ENCODE measurements around the gene KCNH8. TPM values are rescaled to one million over a fixed set of nuclear protein-coding genes. Genes with fewer than 3 reads are reported as not detected.

The KCNH8 gene
- total and polyA plus RNA-seq, 4 experiments from 2014 or later = 0.06 to 0.19 TPM; not detected in 2

DNA sequence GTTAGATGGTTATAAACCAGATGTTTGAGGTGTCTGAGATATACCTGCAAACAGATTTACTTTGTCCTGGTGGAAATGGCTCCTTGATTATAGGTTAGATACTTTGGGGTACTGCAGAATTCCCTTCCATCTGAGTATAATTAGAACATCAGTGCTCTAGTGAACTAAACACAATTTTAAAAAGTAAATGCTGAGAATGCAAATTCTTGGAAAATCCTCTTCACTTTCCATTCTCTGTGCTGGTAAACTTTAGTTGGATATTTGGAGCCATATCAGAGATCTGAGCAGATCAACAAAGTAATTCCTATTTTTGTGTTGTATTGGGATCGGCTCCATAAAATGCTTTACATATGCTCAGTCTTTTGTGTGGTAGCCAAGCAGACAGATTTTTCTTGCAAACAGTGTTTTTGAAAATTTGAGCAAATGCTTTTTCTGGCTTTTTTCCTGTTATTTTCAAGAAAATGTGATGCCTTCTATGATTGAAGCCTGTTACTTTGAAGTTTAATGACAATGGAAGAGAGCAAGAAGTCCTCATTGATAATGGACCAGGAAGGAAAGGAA lies 37.9 kb upstream of the KCNH8 start:
- no peak overlapping the region for H3K4me3 Mint-ChIP-seq
- POLR2A ChIA-PET (ENCODE audit: partially characterized antibody) = no interaction called here
- H3K36me3 ChIP-seq (ENCODE audit: insufficient read depth, low read length) = no peaks in the 10 kb centered on the region

DNA sequence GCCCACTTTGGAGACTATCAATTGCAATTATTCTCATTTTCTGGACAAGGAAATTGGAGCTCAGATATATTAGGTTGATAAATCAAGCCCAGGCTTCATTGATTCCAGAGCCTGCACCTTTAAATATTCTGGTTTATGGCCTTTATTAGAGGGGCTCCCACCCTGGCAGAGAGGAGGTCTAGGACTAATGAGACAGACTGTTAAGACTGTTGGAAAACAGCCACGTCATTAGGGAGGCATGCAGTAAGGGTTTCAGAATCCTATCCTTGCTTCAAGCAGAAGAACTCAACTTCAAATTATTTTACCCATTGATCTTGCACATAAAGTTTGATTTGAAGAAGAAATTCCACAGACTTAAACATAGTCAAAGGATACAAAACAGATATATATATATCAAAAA lies 33.8 kb upstream of the KCNH8 start:
- Histone ChIP-seq H3K27ac (ENCODE audit: low read depth, low read length) (no peak overlapping the region), H3K4me1 (ENCODE audit: insufficient read depth, low read length) (no peaks in the 10 kb centered on the region), H3K36me3 (ENCODE audit: insufficient read depth, low read length) (no peaks in the 10 kb centered on the region), H3K4me3 (ENCODE audit: low read length in 2 of 2) (no peak overlapping the region), H3K9me3 (ENCODE audit: control insufficient read depth in 1 of 2, low read length in 2 of 2) (no peaks in the 10 kb centered on the region), H3K27me3 (ENCODE audit: insufficient read depth, low read length) (peaks cover 5% of the 10 kb centered on the region)
- Mint-ChIP-seq H3K4me3 (no peak overlapping the region), H3K27ac (no peak overlapping the region), H3K27me3 (peaks cover 3 to 10% of the 10 kb centered on the region in 2 donors), H3K4me1 (no peaks in the 10 kb centered on the region), H3K9me3 (peaks cover 0 to 15% (median 5%) of the 10 kb centered on the region in 8 donors), H3K36me3 (no peaks in the 10 kb centered on the region)
- CTCF ChIA-PET (ENCODE audit: partially characterized antibody) = no interaction called here
- DNase-seq = no peak
- POLR2A ChIA-PET (ENCODE audit: partially characterized antibody) = no interaction called here
- intact Hi-C loops (cut with micrococcal nuclease) = no loop called here

More for the DNA sequence above, 37.9 kb upstream of the KCNH8 start:
- intact Hi-C loops (cut with micrococcal nuclease) = no loop called here
- H3K27me3 Mint-ChIP-seq = peaks cover 0 to 3% of the 10 kb centered on the region in 2 donors
- Histone ChIP-seq H3K4me3 (ENCODE audit: low read length in 2 of 2) (no peak overlapping the region), H3K27me3 (ENCODE audit: insufficient read depth, low read length) (peaks cover 5% of the 10 kb centered on the region), H3K27ac (ENCODE audit: low read depth, low read length) (no peak overlapping the region), H3K9me3 (ENCODE audit: control insufficient read depth in 1 of 2, low read length in 2 of 2) (no peaks in the 10 kb centered on the region), H3K4me1 (ENCODE audit: insufficient read depth, low read length) (no peaks in the 10 kb centered on the region)
- H3K9me3 Mint-ChIP-seq = no peaks in the 10 kb centered on the region
- DNase-seq = no peak
- CTCF ChIA-PET (ENCODE audit: partially characterized antibody) = no interaction called here
- no peak overlapping the region for H3K27ac Mint-ChIP-seq
- H3K4me1 Mint-ChIP-seq = no peaks in the 10 kb centered on the region
- peaks cover 0 to 1% of the 10 kb centered on the region in 2 donors for H3K36me3 Mint-ChIP-seq

DNA sequence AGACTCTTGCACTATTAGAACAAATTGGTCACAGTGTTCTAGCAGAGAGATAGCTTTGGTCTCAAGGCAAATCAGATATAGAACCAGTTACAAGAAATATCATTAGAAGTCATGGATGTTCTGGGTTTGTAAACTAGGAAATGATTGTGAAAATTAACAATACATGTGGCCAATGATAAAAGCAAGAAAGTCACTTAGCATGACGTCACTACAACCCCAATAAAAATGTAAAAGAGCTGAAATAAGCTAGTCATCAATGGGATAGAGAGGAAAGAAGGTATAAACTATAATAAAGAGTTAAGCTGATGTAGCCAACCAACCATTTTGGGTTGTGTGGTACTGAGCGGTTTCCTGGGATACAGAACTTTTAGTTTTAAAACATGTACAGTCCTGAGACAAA lies 32.1 kb upstream of the KCNH8 start:
- Histone ChIP-seq H3K36me3 (ENCODE audit: insufficient read depth, low read length) (no peaks in the 10 kb centered on the region), H3K27ac (ENCODE audit: low read depth, low read length) (no peak overlapping the region), H3K9me3 (ENCODE audit: control insufficient read depth in 1 of 2, low read length in 2 of 2) (no peaks in the 10 kb centered on the region), H3K4me3 (ENCODE audit: low read length in 2 of 2) (no peak overlapping the region), H3K4me1 (ENCODE audit: insufficient read depth, low read length) (no peaks in the 10 kb centered on the region), H3K27me3 (ENCODE audit: insufficient read depth, low read length) (peaks cover 5% of the 10 kb centered on the region)
- Mint-ChIP-seq H3K27ac (no peak overlapping the region), H3K9me3 (peaks cover 0 to 19% (median 6%) of the 10 kb centered on the region in 8 donors), H3K4me3 (no peak overlapping the region), H3K27me3 (peaks cover 4 to 12% of the 10 kb centered on the region in 2 donors), H3K36me3 (no peaks in the 10 kb centered on the region), H3K4me1 (no peaks in the 10 kb centered on the region)
- DNase-seq = no peak
- intact Hi-C loops (cut with micrococcal nuclease) = no loop called here
- ChIA-PET CTCF (ENCODE audit: partially characterized antibody) (no interaction called here), POLR2A (ENCODE audit: partially characterized antibody) (no interaction called here)

DNA sequence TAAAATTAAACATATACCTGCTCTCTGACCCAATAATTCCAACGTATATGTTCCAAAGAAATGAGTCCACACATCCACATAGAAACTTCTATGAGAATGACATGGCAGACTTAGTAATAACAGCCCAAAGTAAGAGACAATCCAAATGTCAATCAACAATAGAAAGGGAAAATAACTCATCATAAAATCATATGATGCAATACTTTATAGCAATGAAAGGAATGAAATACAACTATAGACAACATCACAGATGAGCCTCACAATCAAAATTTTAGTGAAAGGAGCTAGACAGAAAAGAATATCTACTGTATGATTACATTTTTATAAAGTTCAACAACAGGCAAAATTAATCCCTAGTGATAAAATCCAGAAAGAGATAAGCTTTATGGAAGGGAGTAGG lies 23.6 kb upstream of the KCNH8 start:
- Histone ChIP-seq H3K27me3 (ENCODE audit: insufficient read depth, low read length) (no peaks in the 10 kb centered on the region), H3K4me1 (ENCODE audit: insufficient read depth, low read length) (no peaks in the 10 kb centered on the region), H3K9me3 (ENCODE audit: control insufficient read depth in 1 of 2, low read length in 2 of 2) (no peaks in the 10 kb centered on the region), H3K4me3 (ENCODE audit: low read length in 2 of 2) (no peak overlapping the region), H3K27ac (ENCODE audit: low read depth, low read length) (no peak overlapping the region), H3K36me3 (ENCODE audit: insufficient read depth, low read length) (no peaks in the 10 kb centered on the region)
- ChIA-PET POLR2A (ENCODE audit: partially characterized antibody) (no interaction called here), CTCF (ENCODE audit: partially characterized antibody) (no interaction called here)
- H3K4me3 Mint-ChIP-seq = no peak overlapping the region
- H3K9me3 Mint-ChIP-seq = peaks cover 0 to 5% (median 0%) of the 10 kb centered on the region in 8 donors
- H3K4me1 Mint-ChIP-seq = no peaks in the 10 kb centered on the region
- intact Hi-C loops (cut with micrococcal nuclease) = no loop called here
- peaks cover 1 to 2% of the 10 kb centered on the region in 2 donors for H3K27me3 Mint-ChIP-seq
- H3K27ac Mint-ChIP-seq = no peak overlapping the region
- DNase-seq = no peak
- no peaks in the 10 kb centered on the region for H3K36me3 Mint-ChIP-seq

DNA sequence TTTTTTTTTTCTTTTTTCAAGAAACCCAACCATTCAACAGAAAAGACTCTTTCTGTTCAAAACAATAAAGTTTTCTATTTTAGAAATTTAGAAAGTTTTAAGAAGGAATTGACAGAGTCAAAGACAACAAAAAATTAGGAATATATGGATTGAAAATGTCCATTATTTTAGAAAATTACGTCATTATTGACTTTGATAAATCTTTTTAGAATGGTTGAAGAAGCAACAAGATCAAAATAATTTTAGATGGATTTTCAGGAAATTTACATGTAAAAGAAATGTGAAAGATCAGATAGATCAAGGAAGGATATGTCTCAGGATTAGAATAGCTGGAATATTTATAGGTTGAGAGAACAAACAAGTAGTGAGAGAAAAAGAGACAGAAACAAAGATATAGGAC lies 8.4 kb upstream of the KCNH8 start:
- H3K27ac ChIP-seq (ENCODE audit: low read depth, low read length) = no peak overlapping the region
- Mint-ChIP-seq H3K27me3 (peaks cover 8% of the 10 kb centered on the region in 2 donors), H3K4me1 (no peaks in the 10 kb centered on the region), H3K36me3 (no peaks in the 10 kb centered on the region), H3K27ac (no peak overlapping the region), H3K9me3 (peaks cover 0 to 10% (median 4%) of the 10 kb centered on the region in 8 donors), H3K4me3 (no peak overlapping the region)
- no peak for DNase-seq
- no peaks in the 10 kb centered on the region for H3K36me3 ChIP-seq (ENCODE audit: insufficient read depth, low read length)
- no peaks in the 10 kb centered on the region for H3K4me1 ChIP-seq (ENCODE audit: insufficient read depth, low read length)
- H3K27me3 ChIP-seq (ENCODE audit: insufficient read depth, low read length) = no peaks in the 10 kb centered on the region
- intact Hi-C loops (cut with micrococcal nuclease) = loop anchor here (10.0 kb wide), 2 partner anchors 715 to 905 kb away; partner anchors contain the start of genes KAT2B and SATB1
- CTCF ChIA-PET (ENCODE audit: partially characterized antibody) = no interaction called here
- POLR2A ChIA-PET (ENCODE audit: partially characterized antibody) = no interaction called here
- H3K9me3 ChIP-seq (ENCODE audit: control insufficient read depth in 1 of 2, low read length in 2 of 2) = no peaks in the 10 kb centered on the region
- no peak overlapping the region for H3K4me3 ChIP-seq (ENCODE audit: low read length in 2 of 2)

DNA sequence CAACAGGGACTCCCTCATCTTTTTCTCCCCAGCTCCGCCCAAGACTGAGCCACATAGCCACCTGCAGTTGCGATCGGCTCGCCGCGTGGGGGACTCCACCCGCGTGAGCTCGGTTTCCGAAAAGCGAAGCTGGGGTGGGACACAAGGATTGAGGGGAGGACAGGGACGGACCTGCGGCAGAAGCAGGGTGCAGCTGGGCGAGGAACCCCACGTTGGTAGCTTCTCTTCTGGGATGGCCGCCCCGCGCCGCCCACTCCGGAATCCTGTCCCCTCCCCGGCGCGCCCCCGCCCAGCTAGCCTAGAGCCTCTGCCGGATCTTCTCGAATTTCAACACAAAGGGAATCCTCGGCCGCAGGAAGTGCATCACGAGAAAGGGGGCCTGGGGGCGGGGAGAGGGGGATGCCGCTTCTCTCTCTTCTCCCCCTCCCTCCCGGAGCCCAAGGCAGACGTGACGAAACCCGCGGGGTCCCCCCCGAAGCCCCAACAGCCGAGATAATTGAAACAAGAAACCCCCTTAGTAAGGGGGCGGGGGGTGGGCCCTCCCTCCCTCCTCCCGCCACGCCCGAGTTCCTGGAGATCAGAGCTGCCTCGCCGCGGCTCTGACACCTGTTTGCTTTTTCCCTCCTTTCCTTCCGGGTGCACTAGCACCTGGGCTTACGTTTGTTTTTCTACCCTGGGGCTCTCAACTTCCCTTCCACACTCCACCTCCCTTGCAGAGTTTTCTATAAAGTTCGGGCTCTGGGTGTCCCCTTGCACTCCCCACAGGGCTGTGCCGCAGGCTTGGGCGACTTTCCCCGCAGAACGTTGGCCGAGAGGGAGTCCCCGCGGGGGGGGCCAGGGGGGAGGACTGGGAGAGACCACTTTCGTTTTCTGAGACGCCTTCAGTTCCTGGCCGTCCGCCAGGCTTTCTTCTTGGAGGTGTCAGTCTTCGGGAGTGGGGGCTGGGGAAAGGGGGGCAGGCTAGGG lies 1.3 kb upstream of the KCNH8 start:
- H3K27me3 Mint-ChIP-seq = peaks cover 18 to 19% of the 10 kb centered on the region in 2 donors
- CTCF ChIA-PET (ENCODE audit: partially characterized antibody) = interaction anchor here (0.9 kb wide), 2 partner anchors 10 to 18 kb away, joined by 3 read pairs; no protein-coding TSS in a partner anchor
- H3K9me3 Mint-ChIP-seq = peaks cover 0 to 21% (median 9%) of the 10 kb centered on the region in 8 donors
- POLR2A ChIA-PET (ENCODE audit: partially characterized antibody) = interaction anchor here (0.8 kb wide), 1 partner anchor 44 kb away, joined by 3 read pairs; no protein-coding TSS in a partner anchor
- H3K36me3 Mint-ChIP-seq = peaks cover 3 to 4% of the 10 kb centered on the region in 2 donors
- H3K9me3 ChIP-seq (ENCODE audit: control insufficient read depth in 1 of 2, low read length in 2 of 2) = no peaks in the 10 kb centered on the region
- no peaks in the 10 kb centered on the region for H3K36me3 ChIP-seq (ENCODE audit: insufficient read depth, low read length)
- intact Hi-C loops (cut with micrococcal nuclease) = loop anchor here (1.0 to 10.0 kb wide), 4 partner anchors 44 to 1040 kb away; partner anchors contain the start of genes KAT2B, SATB1 and SGO1
- peak overlapping the region; percentile 32 to 72 for H3K4me3 ChIP-seq (ENCODE audit: low read length in 2 of 2)
- peak overlapping the region; percentile 87 to 94 (median 92) for H3K4me3 Mint-ChIP-seq
- DNase-seq = peak; percentile 43 to 83 (median 55)
- peaks cover 12 to 28% (median 17%) of the 10 kb centered on the region in 4 donors for H3K4me1 Mint-ChIP-seq
- no peak overlapping the region for H3K27ac ChIP-seq (ENCODE audit: low read depth, low read length)
- peaks cover 7% of the 10 kb centered on the region for H3K27me3 ChIP-seq (ENCODE audit: insufficient read depth, low read length)
- H3K27ac Mint-ChIP-seq = peak overlapping the region; percentile 34 to 87 (median 65)
- peaks cover 22% of the 10 kb centered on the region for H3K4me1 ChIP-seq (ENCODE audit: insufficient read depth, low read length)

DNA sequence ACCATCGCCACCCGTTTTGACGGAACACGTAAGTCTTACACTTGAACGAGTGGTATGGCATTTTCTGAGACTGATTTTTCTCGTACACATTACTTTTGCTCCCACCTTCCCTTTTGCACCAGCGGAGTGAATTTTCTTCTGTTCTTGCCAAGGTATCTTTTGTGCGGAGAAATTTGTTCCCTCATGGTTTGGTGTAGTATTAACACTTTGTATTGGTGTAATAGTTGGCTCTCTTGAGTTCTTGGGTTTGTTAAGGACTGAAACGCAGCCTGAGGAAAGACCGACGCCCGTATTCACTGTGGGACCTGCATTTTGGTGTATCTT lies 420 bp downstream of the KCNH8 start:
- POLR2A ChIA-PET (ENCODE audit: partially characterized antibody) = no interaction called here
- no peaks in the 10 kb centered on the region for H3K9me3 ChIP-seq (ENCODE audit: control insufficient read depth in 1 of 2, low read length in 2 of 2)
- intact Hi-C loops (cut with micrococcal nuclease) = loop anchor here (10.0 kb wide), 2 partner anchors 724 to 896 kb away; partner anchors contain the start of genes KAT2B and SATB1
- H3K4me1 Mint-ChIP-seq = peaks cover 12 to 28% (median 17%) of the 10 kb centered on the region in 4 donors
- H3K27me3 Mint-ChIP-seq = peaks cover 13 to 14% of the 10 kb centered on the region in 2 donors
- H3K27me3 ChIP-seq (ENCODE audit: insufficient read depth, low read length) = peaks cover 7% of the 10 kb centered on the region
- H3K9me3 Mint-ChIP-seq = peaks cover 0 to 21% (median 8%) of the 10 kb centered on the region in 8 donors
- DNase-seq = peak in 1 of 5 donors; percentile 0
- H3K4me3 ChIP-seq (ENCODE audit: low read length in 2 of 2) = no peak overlapping the region
- H3K4me3 Mint-ChIP-seq = peak overlapping the region; percentile 59 to 85 (median 78)
- H3K27ac Mint-ChIP-seq = peak overlapping the region in 1 of 7 donors; percentile 34
- H3K4me1 ChIP-seq (ENCODE audit: insufficient read depth, low read length) = peaks cover 22% of the 10 kb centered on the region
- H3K36me3 ChIP-seq (ENCODE audit: insufficient read depth, low read length) = no peaks in the 10 kb centered on the region
- H3K27ac ChIP-seq (ENCODE audit: low read depth, low read length) = no peak overlapping the region
- peaks cover 3 to 4% of the 10 kb centered on the region in 2 donors for H3K36me3 Mint-ChIP-seq
- CTCF ChIA-PET (ENCODE audit: partially characterized antibody) = no interaction called here
